ENCODE data around the gene BCL2A1. TPM values are rescaled to one million over a fixed set of nuclear protein-coding genes. Genes with fewer than 3 reads are reported as not detected.
"Not testable (repeated sequence)": the region's sequence is repeated elsewhere in the genome, so short reads cannot be mapped to it uniquely, and the experiment has no call there.

The BCL2A1 gene
- total RNA-seq, 2 experiments from 2014 or later, result 23.1 to 26.3 TPM

DNA sequence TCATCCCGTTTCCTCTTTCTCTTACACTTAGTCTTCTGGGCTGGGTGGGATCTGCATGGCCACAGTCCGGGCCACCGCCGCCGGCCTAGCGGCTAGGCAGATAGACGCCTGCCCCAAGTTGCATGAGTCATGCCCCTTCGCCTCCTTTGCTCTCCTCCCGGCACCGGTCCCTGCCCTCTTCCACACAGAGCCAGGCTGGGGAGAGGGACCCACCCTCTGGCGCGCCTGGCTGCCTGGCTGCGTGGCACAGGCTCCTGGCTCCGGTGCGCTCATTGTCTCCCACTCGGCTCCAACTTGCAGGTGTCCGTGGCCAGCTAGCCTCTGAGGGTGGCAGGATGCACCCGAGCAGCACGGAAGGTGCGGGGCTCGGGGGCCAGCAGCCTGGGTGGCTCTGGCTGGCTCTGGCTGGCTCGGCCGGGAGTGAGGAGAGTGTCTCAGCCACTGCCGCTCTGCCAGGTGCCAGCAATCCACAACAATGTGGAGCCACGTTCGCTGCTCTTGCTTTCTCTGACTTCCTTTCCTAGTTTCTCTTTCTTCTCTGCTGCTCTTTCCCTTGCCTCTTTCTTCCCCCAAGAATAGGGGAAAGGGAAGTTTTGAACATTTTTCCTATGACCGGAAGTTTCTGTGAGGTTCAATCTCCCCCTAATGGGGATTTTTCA is 51.8 kb downstream of the BCL2A1 start:
- DNase-seq (no peak), ATAC-seq (no peak)
- CTCF ChIA-PET, result no interaction called here
- Mint-ChIP-seq H3K9me3 (ENCODE audit: insufficient read depth) (peaks cover 56% of the 10 kb centered on the region), H3K27ac (peak overlapping the region; percentile 39), H3K4me3 (no peak overlapping the region), H3K27me3 (ENCODE audit: low read depth) (no peaks in the 10 kb centered on the region), H3K4me1 (ENCODE audit: low read depth) (peaks cover 26% of the 10 kb centered on the region), H3K36me3 (ENCODE audit: low read depth) (peaks cover 89% of the 10 kb centered on the region)
- POLR2A ChIA-PET, result no interaction called here

DNA sequence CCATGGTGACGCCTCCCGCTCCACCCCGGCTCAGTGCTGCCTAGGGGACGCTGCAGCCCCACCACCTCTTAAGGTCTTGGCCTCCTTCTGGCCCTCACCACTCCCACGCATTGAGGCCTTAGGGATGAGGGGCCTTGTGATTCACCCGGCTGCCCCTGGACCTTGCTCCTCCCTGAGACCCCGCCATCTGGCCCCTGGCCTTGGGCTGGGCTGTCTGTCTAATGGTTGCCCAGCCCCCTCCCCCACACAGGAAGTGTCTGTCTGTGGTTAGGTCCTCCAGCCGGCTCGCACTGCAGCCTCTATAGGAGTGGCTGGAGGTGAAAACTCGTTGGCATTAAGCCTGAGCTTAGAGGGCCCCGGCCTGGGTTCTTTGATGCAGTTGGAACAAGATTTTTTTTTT is 52.7 kb downstream of the BCL2A1 start:
- H3K4me3 Mint-ChIP-seq, result no peak overlapping the region
- ChIA-PET CTCF (no interaction called here), POLR2A (no interaction called here)
- H3K27me3 Mint-ChIP-seq (ENCODE audit: low read depth), result no peaks in the 10 kb centered on the region
- ATAC-seq, result no peak
- H3K9me3 Mint-ChIP-seq (ENCODE audit: insufficient read depth), result peaks cover 63% of the 10 kb centered on the region
- peaks cover 21% of the 10 kb centered on the region for H3K4me1 Mint-ChIP-seq (ENCODE audit: low read depth)
- DNase-seq, result no peak
- H3K36me3 Mint-ChIP-seq (ENCODE audit: low read depth), result peaks cover 89% of the 10 kb centered on the region
- no peak overlapping the region for H3K27ac Mint-ChIP-seq

DNA sequence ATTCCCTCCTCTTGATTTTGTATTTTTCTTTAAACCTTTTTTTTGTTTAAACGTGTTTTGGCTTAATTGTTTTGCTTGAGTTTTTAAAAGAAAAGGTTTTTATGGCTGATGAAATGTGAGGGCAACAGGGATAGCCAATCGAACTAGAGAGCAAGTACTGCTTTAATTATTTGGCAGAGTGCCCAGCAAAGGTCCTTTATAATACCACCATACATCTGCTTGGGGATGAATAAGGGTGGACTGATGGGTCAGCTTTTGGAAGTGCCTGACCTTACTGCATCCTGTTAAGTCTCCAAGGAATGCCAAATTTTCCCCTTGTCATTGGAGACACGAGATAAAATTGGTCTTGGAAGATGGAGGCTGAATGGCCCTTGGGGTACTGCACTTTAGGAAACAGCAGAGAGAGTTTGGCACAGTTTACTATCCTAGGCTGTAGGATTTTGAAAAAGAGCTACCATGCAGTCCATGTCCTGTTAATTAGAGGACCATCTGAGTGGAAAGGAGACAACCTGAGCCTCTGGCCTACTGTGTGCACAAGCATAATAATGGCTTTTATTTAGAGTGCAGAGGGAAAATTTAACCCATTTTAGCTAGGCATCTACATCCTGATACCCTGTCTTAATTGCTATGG is 54.4 kb downstream of the BCL2A1 start:
- Mint-ChIP-seq H3K9me3 (ENCODE audit: insufficient read depth) (peaks cover 65% of the 10 kb centered on the region), H3K36me3 (ENCODE audit: low read depth) (peaks cover 92% of the 10 kb centered on the region), H3K27me3 (ENCODE audit: low read depth) (no peaks in the 10 kb centered on the region), H3K27ac (no peak overlapping the region), H3K4me1 (ENCODE audit: low read depth) (peaks cover 9% of the 10 kb centered on the region), H3K4me3 (no peak overlapping the region)
- ATAC-seq (no peak), DNase-seq (no peak)
- POLR2A ChIA-PET, result interaction anchor here (1.0 kb wide), 1 partner anchor 21 kb away, joined by 4 read pairs; the partner anchor contains the start of gene MTHFS
- CTCF ChIA-PET, result interaction anchor here (1.3 to 1.7 kb wide), 3 partner anchors 18 to 77 kb away, joined by 3 to 5 read pairs (median 4); no protein-coding TSS in a partner anchor

DNA sequence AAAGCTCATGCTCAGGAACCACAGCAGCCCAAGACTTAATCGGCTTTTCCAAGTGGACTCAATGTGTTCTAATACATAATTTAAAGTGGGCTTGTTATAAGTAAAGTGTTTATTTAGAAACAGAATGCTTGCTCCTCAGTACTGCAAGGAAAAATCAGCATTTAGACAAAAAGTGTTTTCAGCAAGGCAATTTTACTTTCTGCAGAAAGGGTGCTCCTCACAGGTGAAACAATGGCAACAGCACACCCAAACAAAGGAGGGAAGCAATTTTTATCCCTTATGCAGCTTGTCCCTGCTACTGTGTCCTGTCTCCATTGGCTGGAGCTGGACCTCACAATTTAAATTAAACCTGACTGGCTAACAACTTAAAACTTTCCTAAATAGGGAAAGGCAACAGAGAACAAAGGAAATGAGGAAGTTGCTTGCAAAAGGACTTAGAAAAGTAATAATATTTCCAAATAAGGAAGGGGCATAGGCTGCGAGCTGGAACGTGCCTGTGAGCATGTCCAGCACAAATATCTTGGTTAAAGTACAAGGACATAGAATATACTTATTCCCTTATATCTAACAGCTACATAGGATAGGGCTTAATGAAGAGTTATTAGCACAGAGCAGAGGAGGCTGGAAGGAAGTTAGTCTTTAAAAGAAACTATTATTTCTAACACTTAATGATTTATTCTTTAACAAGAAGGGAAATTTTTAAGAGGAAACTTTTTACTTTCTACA is 55.1 kb downstream of the BCL2A1 start:
- POLR2A ChIA-PET, result interaction anchor here (1.2 to 2.8 kb wide), 2 partner anchors 7 to 18 kb away, joined by 6 to 16 read pairs; no protein-coding TSS in a partner anchor
- H3K27ac Mint-ChIP-seq, result not testable (repeated sequence)

DNA sequence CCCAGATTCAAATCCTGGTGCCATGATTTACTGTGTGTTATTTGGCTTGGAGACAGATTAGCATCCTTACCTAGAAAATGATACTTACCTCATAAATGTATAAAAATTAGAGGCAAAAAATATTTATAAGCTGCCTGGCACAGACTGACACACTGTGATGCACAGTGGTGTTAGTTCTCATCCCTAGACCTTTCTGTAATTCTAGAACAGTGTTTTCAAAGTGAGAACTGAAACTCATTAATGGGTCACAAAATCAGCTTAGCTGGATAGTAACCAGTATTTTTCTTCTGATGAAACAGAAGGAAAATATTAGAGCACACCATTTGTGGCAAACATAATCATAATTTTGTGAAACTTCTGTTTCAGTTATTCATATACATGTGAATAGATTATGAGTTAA is 56.3 kb downstream of the BCL2A1 start:
- Mint-ChIP-seq H3K27ac (no peak overlapping the region), H3K4me3 (no peak overlapping the region), H3K27me3 (ENCODE audit: low read depth) (no peaks in the 10 kb centered on the region), H3K9me3 (ENCODE audit: insufficient read depth) (peaks cover 68% of the 10 kb centered on the region), H3K4me1 (ENCODE audit: low read depth) (peaks cover 13% of the 10 kb centered on the region), H3K36me3 (ENCODE audit: low read depth) (peaks cover 93% of the 10 kb centered on the region)
- no peak for ATAC-seq
- no peak for DNase-seq
- ChIA-PET CTCF (interaction anchor here (1.7 kb wide), 1 partner anchor 79 kb away, joined by 5 read pairs; no protein-coding TSS in a partner anchor), POLR2A (interaction anchor here (1.2 to 2.8 kb wide), 2 partner anchors 9 to 17 kb away, joined by 6 to 16 read pairs; no protein-coding TSS in a partner anchor)

More for the DNA sequence above, 55.1 kb downstream of the BCL2A1 start:
- H3K4me1 Mint-ChIP-seq (ENCODE audit: low read depth); H3K27me3 Mint-ChIP-seq (ENCODE audit: low read depth); DNase-seq; ATAC-seq; H3K4me3 Mint-ChIP-seq: not testable (repeated sequence)
- peaks cover 92% of the 10 kb centered on the region for H3K36me3 Mint-ChIP-seq (ENCODE audit: low read depth)
- H3K9me3 Mint-ChIP-seq (ENCODE audit: insufficient read depth), result peaks cover 62% of the 10 kb centered on the region
- CTCF ChIA-PET, result interaction anchor here (1.4 to 1.7 kb wide), 2 partner anchors 18 to 78 kb away, joined by 4 to 5 read pairs; no protein-coding TSS in a partner anchor

Other genes with a start within 250 kb of the BCL2A1 start
- 10 to 100 TPM; 37.0 to 41.3 TPM for gene MTHFS, start 74.2 kb downstream of the BCL2A1 start, total RNA-seq
- 10 to 100 TPM; 49.9 to 53.1 TPM for gene ZFAND6, start 88.5 kb upstream of the BCL2A1 start, total RNA-seq
- gene FAH, start 181.8 kb upstream of the BCL2A1 start, total RNA-seq, result 10 to 100 TPM; 40.9 to 41.8 TPM

All from activated CD8-positive, alpha-beta T cell treated with anti-CD3 and anti-CD28 coated beads, Interleukin-2, amount 10 ng/mL, durations not matched to agents 7 days and 5 days (primary cell).